GM12878 (cell line): Measurements from ENCODE around the gene ADAMTS18.

Experiments
- BACH1 ChIP-seq: fragments of 450-650 bp; IDR thresholded peaks from 2 replicates; pipeline ENCODE4 v1.6.1; 2017; ENCODE audit warnings: mild to moderate bottlenecking, borderline replicate concordance
- CTCF ChIP-seq, 3 experiments: IDR thresholded peaks in 2 of 3; conservative IDR thresholded peaks in 1 of 3; 2 replicates each; pipeline ENCODE4 v1.5.1; 2011; ENCODE audit warnings: low read depth in 3 of 3, low read length in 3 of 3, mild to moderate bottlenecking in 3 of 3, control low read depth in 2 of 3, moderate library complexity in 2 of 3, inconsistent platforms in 1 of 3, mixed read lengths in 1 of 3; ENCODE audit not compliant: control insufficient read depth in 2 of 3, insufficient read depth in 1 of 3; ENCODE audit errors: extremely low read depth in 1 of 3
- PKNOX1 ChIP-seq: fragments of 450-650 bp; IDR thresholded peaks from 2 replicates; pipeline ENCODE4 v1.6.1; 2016; ENCODE audit warnings: mild to moderate bottlenecking
- REST ChIP-seq: IDR thresholded peaks from 2 replicates; pipeline ENCODE4 v1.6.1; 2012; ENCODE audit warnings: mild to moderate bottlenecking, low read depth, low read length

DNA sequence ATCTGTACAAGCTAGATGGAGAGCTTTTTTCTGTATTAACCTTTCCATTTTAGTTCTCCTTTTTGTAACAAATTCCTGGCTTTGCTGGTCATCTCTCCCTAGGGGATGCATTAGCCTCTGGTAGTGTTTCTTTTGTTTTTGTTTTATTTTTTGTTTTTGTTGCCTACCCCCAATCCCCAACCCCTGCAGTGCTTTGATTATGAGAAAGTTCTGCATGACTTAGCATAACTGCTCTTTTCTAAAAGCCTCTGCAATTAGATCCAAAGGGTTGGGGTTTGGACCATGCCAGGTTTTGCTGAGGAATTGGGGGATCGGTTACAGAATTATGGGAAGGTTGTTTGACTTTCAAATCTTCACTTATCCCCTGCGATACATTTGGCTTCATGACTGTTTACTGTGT is 98.2 kb downstream of the ADAMTS18 start:
- TF ChIP-seq CTCF (IDR thresholded peaks at IDR 0.05 in 2 of 3, conservative IDR thresholded peaks at IDR 0.05 in 1 of 3; ENCODE audit: control insufficient read depth in 2 of 3, extremely low read depth in 1 of 3, insufficient read depth in 1 of 3, low read depth in 3 of 3, low read length in 3 of 3) (no peak), BACH1 (no peak), PKNOX1 (no peak), REST (no peak)
